Right lung (tissue), 10 donors: ENCODE data around the gene OR51A7. TPM values are rescaled to one million over a fixed set of nuclear protein-coding genes. Genes with fewer than 3 reads are reported as not detected.
"Not testable (repeated sequence)": the region's sequence is repeated elsewhere in the genome, so short reads cannot be mapped to it uniquely, and the experiment has no call there.

Experiments used
- DNase-seq, 2 donors: peaks; one replicate each; pipeline ENCODE4 v3.0.0-alpha.2; 2013
- long read RNA-seq, 8 donors: transcript quantifications; one replicate each; lab custom pipeline, GENCODE V29; 2026
- polyA plus RNA-seq, 5 donors: library from polyadenylated mRNA; unstranded; fragments of 120-200 nt; gene quantifications; one replicate each; pipeline versions ENCODE4 v1.2.1 to v1.2.3, GENCODE V29; 2013; ENCODE audit warnings: inconsistent platforms in 1 of 5, low replicate concordance in 1 of 5; ENCODE audit not compliant: insufficient read length in 5 of 5, insufficient read depth in 1 of 5

The OR51A7 gene
- polyA plus RNA-seq, result not detected
- long read RNA-seq, donor 1, result 0 reads
- long read RNA-seq, donor 2, result 0 reads
- long read RNA-seq, donor 3, result 0 reads
- long read RNA-seq, donor 4, result 0 reads
- long read RNA-seq, donor 5, result 0 reads
- long read RNA-seq, donor 6, result 0 reads
- long read RNA-seq, donor 7, result 0 reads
- long read RNA-seq, donor 8, result 0 reads

GRCh38 chr11:4903484-4903883 is at the start of gene OR51A7:
Gene OR51A7, plus strand, starts transcription at chr11:4903783. Its CDS starts 3,587 bp downstream, at chr11:4907370.
- no peak for DNase-seq

GRCh38 chr11:4854286-4854685 is 49.3 kb upstream of the OR51A7 start:
- DNase-seq, result not testable (repeated sequence)

GRCh38 chr11:4862447-4863236 is 40.9 kb upstream of the OR51A7 start:
- no peak for DNase-seq

- DNase-seq, result no peak
Measured at GRCh38 chr11:4863876-4864275, 39.7 kb upstream of the OR51A7 start.

- no peak for DNase-seq
Measured at GRCh38 chr11:4865855-4866254, 37.7 kb upstream of the OR51A7 start.

DNA sequence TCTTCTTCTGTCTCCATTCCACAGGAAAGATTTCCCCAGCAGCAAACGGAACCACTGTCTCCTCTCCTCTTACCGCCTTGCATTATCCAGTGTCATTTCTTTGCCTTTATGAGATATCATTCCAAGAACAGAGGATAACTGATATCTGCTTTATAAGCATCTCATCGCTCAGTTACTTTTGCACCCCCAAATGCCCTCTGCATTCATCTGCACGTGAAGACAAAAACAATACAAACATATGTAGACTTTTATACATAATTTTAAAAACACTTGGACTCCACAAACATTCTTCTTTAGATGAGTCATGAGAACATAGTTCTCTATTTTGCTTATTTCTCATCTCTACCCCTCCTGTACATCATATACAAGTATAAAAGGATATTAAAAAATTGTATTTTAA is 22.4 kb upstream of the OR51A7 start:
- DNase-seq, result no peak

- no peak for DNase-seq
Measured at GRCh38 chr11:4881860-4882500, 21.6 kb upstream of the OR51A7 start, which contains the start of gene OR51T1. Gene OR51T1, plus strand, starts transcription at chr11:4881900. Its CDS starts 0 bp downstream, at chr11:4881900.

DNA sequence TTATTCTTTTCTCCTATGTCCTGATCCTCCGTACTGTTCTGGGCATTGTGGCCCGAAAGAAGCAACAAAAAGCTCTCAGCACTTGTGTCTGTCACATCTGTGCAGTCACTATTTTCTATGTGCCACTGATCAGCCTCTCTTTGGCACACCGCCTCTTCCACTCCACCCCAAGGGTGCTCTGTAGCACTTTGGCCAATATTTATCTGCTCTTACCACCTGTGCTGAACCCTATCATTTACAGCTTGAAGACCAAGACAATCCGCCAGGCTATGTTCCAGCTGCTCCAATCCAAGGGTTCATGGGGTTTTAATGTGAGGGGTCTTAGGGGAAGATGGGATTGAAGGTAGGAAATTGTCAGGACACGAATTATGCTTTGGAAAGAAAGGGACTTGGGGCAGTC is 21.0 kb upstream of the OR51A7 start:
- DNase-seq, result no peak

DNA sequence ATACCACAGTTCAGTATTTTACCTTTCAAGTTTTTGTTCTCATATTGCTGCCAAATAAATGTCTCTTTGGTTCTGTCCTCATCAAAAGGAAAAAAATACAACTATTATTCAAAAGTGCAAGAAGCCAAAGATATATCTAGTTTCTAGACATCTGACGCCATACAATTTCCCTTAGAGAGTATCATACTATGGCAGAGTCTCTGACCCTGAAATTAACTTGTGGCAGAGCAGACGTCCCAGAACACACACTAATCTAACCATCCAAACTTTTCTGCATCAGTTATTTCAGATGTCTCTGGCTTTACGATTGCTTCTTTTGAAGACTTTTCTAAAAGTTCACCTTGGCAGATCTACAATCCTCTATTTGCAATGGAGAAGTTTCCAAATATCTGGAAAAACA is 19.2 kb upstream of the OR51A7 start:
- no peak for DNase-seq

DNA sequence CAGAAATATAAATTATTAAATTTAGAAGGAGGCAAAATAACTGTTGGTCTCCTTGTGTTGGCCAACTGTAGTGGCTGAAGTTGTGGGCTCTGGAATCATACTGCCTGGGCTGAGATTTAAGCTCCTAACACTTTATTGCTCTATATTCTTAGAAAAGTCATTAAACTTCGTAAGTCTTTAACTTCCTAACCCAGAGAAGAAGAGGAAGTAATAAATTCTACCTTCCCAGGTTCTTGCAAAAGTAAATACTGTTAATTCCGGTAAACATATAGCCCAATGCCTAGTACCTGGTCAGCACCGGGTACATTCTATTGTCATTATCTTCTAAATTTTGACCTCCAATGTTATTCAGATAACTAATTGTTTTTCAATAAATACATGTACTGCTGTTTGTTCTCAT is 17.4 kb upstream of the OR51A7 start:
- no peak for DNase-seq

DNA sequence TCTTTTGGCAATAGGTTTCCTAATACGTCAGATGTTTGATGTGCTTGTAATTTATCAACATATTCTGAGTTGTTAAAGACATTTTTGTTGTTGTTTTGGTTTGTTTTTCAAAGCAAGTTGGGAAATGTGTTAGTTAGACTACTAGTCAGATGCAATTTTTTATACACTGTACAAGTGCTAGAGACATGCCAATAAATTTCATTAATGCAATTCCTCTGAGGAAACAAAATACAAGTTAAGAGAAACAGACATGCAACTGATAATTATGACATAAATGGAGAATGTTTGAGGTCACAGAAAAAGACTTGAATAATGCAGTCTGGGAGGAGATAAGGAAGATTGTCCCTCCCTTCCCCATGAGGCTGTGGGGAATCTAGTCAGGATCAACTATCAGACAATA is 16.0 kb upstream of the OR51A7 start:
- DNase-seq, result no peak

- no peak for DNase-seq
Measured at GRCh38 chr11:4890279-4890678, 13.3 kb upstream of the OR51A7 start.

- no peak for DNase-seq
Measured at GRCh38 chr11:4891996-4892640, 11.5 kb upstream of the OR51A7 start.

GRCh38 chr11:4916581-4916980 is 13.0 kb downstream of the OR51A7 start:
- no peak for DNase-seq

DNA sequence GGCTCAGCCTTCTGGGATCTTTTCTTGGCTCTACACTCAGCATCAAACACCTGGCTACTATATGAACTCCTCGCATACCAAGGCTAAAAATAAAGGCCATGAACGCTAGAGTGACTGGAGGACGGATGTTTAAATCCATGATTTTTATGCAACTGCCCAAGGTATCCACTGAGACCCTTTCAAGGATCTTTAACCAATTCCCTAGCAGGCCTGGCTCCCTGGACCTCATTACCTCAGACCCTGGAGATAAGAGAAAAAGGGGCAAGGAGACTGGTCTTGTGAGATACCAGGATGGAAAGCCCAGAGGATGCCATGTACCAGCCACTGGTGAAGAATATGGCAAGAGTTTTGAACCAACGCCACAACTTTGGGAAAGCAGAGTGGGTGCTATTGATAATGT is 15.7 kb downstream of the OR51A7 start, which contains the start of gene OR51G2:
Gene OR51G2 (minus strand): TSS at position 101 of the 400 bp plus-strand sequence. CDS start 3,687 bp downstream, outside the sequence.
- DNase-seq, result no peak

DNA sequence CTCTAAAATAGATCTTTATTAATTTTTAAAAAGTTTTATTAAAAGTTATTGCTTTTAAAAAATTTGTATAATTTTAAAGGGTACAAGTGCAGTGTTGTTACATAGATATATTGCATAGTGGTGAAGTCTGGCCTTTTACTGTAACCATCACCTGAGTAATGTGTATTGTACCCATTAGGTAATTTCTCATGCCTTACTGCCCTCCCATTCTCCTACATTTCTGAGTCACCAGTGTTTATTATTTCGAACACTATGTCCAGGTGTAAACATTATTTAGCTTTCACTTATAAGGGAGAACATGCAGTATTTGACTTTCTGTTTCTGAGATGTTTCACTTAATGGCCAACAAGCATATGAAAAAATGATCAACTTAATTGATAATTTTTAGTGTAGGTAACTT is 18.2 kb downstream of the OR51A7 start:
- no peak for DNase-seq

DNA sequence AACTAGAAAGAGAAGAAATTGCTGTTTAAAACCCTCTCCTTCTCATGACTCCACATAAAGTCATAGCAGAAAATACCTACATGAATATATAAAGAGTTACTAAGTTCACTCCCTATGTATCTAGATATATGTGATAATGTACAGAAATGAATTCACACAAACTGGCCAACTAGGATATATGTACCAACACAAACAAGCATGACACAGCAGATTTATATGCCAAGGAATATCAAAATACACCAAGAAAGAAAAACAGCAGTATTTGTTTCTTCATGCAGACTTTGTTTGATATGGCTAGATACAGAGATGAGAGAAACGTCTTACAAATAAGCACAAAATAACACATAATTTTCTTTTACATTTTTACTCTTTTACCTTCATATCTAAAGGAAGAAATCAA is 18.7 kb downstream of the OR51A7 start:
- no peak for DNase-seq

GRCh38 chr11:4924239-4924638 is 20.7 kb downstream of the OR51A7 start, which contains the start of gene OR51G1:
Gene OR51G1, minus strand, starts transcription at chr11:4924339. Its CDS starts 0 bp downstream, at chr11:4924339.
- no peak for DNase-seq

- no peak for DNase-seq
Measured at GRCh38 chr11:4926608-4927007, 23.0 kb downstream of the OR51A7 start.

- DNase-seq, result no peak
Measured at GRCh38 chr11:4932751-4933150, 29.2 kb downstream of the OR51A7 start.

DNA sequence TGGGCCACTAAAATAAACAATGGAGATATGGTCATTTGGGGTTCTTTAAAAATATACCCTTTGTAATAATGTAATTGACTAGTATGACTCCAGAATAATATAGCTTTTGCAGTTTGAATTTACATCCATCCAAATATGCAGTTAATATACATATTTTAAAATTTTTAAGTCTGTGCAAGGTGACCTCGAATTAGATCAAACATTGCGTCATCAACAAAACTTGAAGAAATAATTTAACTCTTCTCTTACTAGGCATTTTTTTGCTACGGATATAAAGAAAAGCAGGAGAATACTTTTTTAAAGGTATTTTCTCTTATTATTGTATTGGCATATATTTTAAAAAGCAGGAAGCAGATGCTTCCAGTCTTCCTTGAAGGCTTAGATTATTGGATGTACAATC is 33.2 kb downstream of the OR51A7 start:
- no peak for DNase-seq

DNA sequence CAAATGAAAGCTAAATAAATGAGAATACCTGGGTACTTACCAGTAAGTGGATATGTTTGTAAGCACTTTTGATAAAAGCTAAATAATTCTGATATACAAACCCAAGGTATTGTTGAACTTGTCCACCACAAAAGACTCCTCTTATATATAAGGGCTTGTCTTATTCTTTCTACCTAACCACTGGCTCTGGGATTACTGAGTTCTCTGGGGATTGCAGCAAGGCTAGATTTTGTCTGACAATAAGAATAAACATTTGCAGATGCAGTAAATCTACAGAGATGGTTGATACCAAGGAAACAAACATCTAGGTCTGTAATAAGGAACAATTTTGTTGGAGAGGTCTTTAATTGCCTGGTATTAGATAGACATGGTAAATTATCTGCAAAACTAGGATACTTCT is 43.9 kb downstream of the OR51A7 start, which contains the start of gene OR51A4:
Gene OR51A4 (minus strand): TSS at position 101 of the 400 bp plus-strand sequence. CDS start 505 bp downstream, outside the sequence.
- DNase-seq, result no peak
